ENCODE data around the gene ACAP3. TPM values are rescaled to one million over a fixed set of nuclear protein-coding genes. Genes with fewer than 3 reads are reported as not detected.

Gene ACAP3
- total and polyA plus RNA-seq, 4 experiments from 2014 or later, result 5.4 to 65.6 (median 33.3) TPM

- no peaks in the 10 kb centered on the region for H3K36me3 Mint-ChIP-seq
- Histone ChIP-seq H3K27ac (ENCODE audit: low read depth, low read length) (no peak overlapping the region), H3K4me1 (ENCODE audit: insufficient read depth, low read length) (no peaks in the 10 kb centered on the region), H3K36me3 (ENCODE audit: insufficient read depth, low read length) (no peaks in the 10 kb centered on the region), H3K27me3 (ENCODE audit: insufficient read depth, low read length) (no peaks in the 10 kb centered on the region), H3K4me3 (ENCODE audit: low read length in 2 of 2) (no peak overlapping the region), H3K9me3 (ENCODE audit: control insufficient read depth in 1 of 2, low read length in 2 of 2) (no peaks in the 10 kb centered on the region)
- ChIA-PET CTCF (ENCODE audit: partially characterized antibody) (interaction anchor here (2.1 kb wide), 1 partner anchor 163 kb away, joined by 6 read pairs; no protein-coding TSS in a partner anchor), POLR2A (ENCODE audit: partially characterized antibody) (no interaction called here)
- intact Hi-C loops (cut with micrococcal nuclease), result no loop called here
- DNase-seq, result peak in 1 of 5 donors; percentile 22
- H3K27ac Mint-ChIP-seq, result no peak overlapping the region
- H3K9me3 Mint-ChIP-seq, result no peaks in the 10 kb centered on the region
- H3K4me1 Mint-ChIP-seq, result peaks cover 0 to 1% (median 0%) of the 10 kb centered on the region in 4 donors
- H3K27me3 Mint-ChIP-seq, result no peaks in the 10 kb centered on the region
- no peak overlapping the region for H3K4me3 Mint-ChIP-seq
Observed at GRCh38 chr1:1285611-1286311, 22.0 kb downstream of the ACAP3 start.

DNA sequence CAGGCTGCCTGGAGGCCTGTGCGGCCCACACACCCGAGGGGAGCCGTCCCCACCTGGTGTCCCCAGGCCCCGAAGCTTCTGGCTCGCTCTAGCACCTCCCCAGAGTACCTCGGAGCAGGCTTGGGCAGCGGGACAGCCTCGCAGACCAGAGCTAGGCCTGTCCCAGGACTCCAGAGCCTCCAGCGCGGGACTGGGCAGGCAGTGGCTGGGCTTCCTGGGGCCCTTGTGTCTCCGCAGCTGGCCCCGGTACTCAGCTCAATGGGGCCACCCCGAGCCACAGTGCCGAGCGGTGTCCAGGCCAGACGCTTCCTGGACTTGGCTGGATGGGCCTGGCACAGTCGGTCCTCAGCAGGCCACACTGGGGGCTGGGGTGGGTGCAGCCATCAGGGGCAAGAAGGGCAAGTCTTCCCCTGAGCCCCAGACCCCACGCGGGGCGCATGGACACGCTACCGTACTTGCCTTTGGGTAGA is 22.6 kb downstream of the ACAP3 start:
- Histone ChIP-seq H3K27me3 (ENCODE audit: insufficient read depth, low read length) (no peaks in the 10 kb centered on the region), H3K27ac (ENCODE audit: low read depth, low read length) (no peak overlapping the region), H3K9me3 (ENCODE audit: control insufficient read depth in 1 of 2, low read length in 2 of 2) (no peaks in the 10 kb centered on the region), H3K4me1 (ENCODE audit: insufficient read depth, low read length) (no peaks in the 10 kb centered on the region), H3K4me3 (ENCODE audit: low read length in 2 of 2) (no peak overlapping the region), H3K36me3 (ENCODE audit: insufficient read depth, low read length) (no peaks in the 10 kb centered on the region)
- intact Hi-C loops (cut with micrococcal nuclease), result no loop called here
- ChIA-PET POLR2A (ENCODE audit: partially characterized antibody) (no interaction called here), CTCF (ENCODE audit: partially characterized antibody) (no interaction called here)
- Mint-ChIP-seq H3K27ac (no peak overlapping the region), H3K36me3 (no peaks in the 10 kb centered on the region), H3K4me3 (no peak overlapping the region), H3K27me3 (no peaks in the 10 kb centered on the region), H3K9me3 (no peaks in the 10 kb centered on the region), H3K4me1 (peaks cover 0 to 1% (median 0%) of the 10 kb centered on the region in 4 donors)
- peak in 1 of 5 donors; percentile 19 for DNase-seq

GRCh38 chr1:1284221-1285101 is 23.3 kb downstream of the ACAP3 start:
- Histone ChIP-seq H3K4me1 (ENCODE audit: insufficient read depth, low read length) (no peaks in the 10 kb centered on the region), H3K4me3 (ENCODE audit: low read length in 2 of 2) (no peak overlapping the region), H3K27me3 (ENCODE audit: insufficient read depth, low read length) (no peaks in the 10 kb centered on the region), H3K36me3 (ENCODE audit: insufficient read depth, low read length) (no peaks in the 10 kb centered on the region), H3K27ac (ENCODE audit: low read depth, low read length) (no peak overlapping the region), H3K9me3 (ENCODE audit: control insufficient read depth in 1 of 2, low read length in 2 of 2) (no peaks in the 10 kb centered on the region)
- H3K4me3 Mint-ChIP-seq, result no peak overlapping the region
- no peaks in the 10 kb centered on the region for H3K36me3 Mint-ChIP-seq
- H3K27ac Mint-ChIP-seq, result no peak overlapping the region
- intact Hi-C loops (cut with micrococcal nuclease), result no loop called here
- no peaks in the 10 kb centered on the region for H3K9me3 Mint-ChIP-seq
- H3K4me1 Mint-ChIP-seq, result peaks cover 0 to 1% (median 0%) of the 10 kb centered on the region in 4 donors
- H3K27me3 Mint-ChIP-seq, result no peaks in the 10 kb centered on the region
- DNase-seq, result peak in 1 of 5 donors; percentile 39
- CTCF ChIA-PET (ENCODE audit: partially characterized antibody), result no interaction called here
- POLR2A ChIA-PET (ENCODE audit: partially characterized antibody), result no interaction called here

DNA sequence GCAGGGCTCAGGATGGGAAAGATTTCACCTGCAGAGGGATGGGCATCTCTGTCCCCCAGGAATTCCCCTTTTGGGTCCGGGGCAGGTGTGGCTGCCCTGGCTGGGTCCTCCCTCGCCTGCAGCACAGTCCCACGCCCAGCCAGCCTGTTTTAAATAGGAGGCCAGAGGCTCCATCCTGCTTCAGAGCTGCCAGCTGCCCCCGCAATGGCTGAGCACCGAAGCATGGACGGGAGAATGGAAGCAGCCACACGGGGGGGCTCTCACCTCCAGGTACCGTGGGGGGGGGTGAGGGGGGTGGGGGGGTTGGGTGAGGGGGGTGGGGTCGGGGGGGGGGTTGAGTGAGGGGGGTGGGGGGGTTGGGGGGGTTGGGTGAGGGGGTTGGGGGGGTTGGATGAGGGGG is 23.9 kb downstream of the ACAP3 start:
- CTCF ChIA-PET (ENCODE audit: partially characterized antibody), result no interaction called here
- Mint-ChIP-seq H3K27ac (no peak overlapping the region), H3K4me1 (peaks cover 0 to 1% (median 0%) of the 10 kb centered on the region in 4 donors), H3K36me3 (no peaks in the 10 kb centered on the region), H3K27me3 (peaks cover 0 to 1% of the 10 kb centered on the region in 2 donors), H3K4me3 (no peak overlapping the region), H3K9me3 (no peaks in the 10 kb centered on the region)
- Histone ChIP-seq H3K27ac (ENCODE audit: low read depth, low read length) (no peak overlapping the region), H3K9me3 (ENCODE audit: control insufficient read depth in 1 of 2, low read length in 2 of 2) (no peaks in the 10 kb centered on the region), H3K36me3 (ENCODE audit: insufficient read depth, low read length) (no peaks in the 10 kb centered on the region), H3K4me1 (ENCODE audit: insufficient read depth, low read length) (no peaks in the 10 kb centered on the region), H3K4me3 (ENCODE audit: low read length in 2 of 2) (no peak overlapping the region), H3K27me3 (ENCODE audit: insufficient read depth, low read length) (no peaks in the 10 kb centered on the region)
- POLR2A ChIA-PET (ENCODE audit: partially characterized antibody), result no interaction called here
- DNase-seq, result peak in 1 of 5 donors; percentile 7
- intact Hi-C loops (cut with micrococcal nuclease), result no loop called here

GRCh38 chr1:1282998-1283397 is 24.7 kb downstream of the ACAP3 start:
- Histone ChIP-seq H3K36me3 (ENCODE audit: insufficient read depth, low read length) (no peaks in the 10 kb centered on the region), H3K4me3 (ENCODE audit: low read length in 2 of 2) (no peak overlapping the region), H3K9me3 (ENCODE audit: control insufficient read depth in 1 of 2, low read length in 2 of 2) (no peaks in the 10 kb centered on the region), H3K27ac (ENCODE audit: low read depth, low read length) (no peak overlapping the region), H3K4me1 (ENCODE audit: insufficient read depth, low read length) (no peaks in the 10 kb centered on the region), H3K27me3 (ENCODE audit: insufficient read depth, low read length) (no peaks in the 10 kb centered on the region)
- peaks cover 0 to 1% of the 10 kb centered on the region in 2 donors for H3K27me3 Mint-ChIP-seq
- peaks cover 0 to 1% (median 0%) of the 10 kb centered on the region in 4 donors for H3K4me1 Mint-ChIP-seq
- intact Hi-C loops (cut with micrococcal nuclease), result no loop called here
- H3K27ac Mint-ChIP-seq, result no peak overlapping the region
- no peaks in the 10 kb centered on the region for H3K36me3 Mint-ChIP-seq
- no peaks in the 10 kb centered on the region for H3K9me3 Mint-ChIP-seq
- CTCF ChIA-PET (ENCODE audit: partially characterized antibody), result no interaction called here
- no peak for DNase-seq
- POLR2A ChIA-PET (ENCODE audit: partially characterized antibody), result no interaction called here
- no peak overlapping the region for H3K4me3 Mint-ChIP-seq

GRCh38 chr1:1281533-1282321 is 26.0 kb downstream of the ACAP3 start:
- no peak overlapping the region for H3K27ac ChIP-seq (ENCODE audit: low read depth, low read length)
- no peaks in the 10 kb centered on the region for H3K9me3 ChIP-seq (ENCODE audit: control insufficient read depth in 1 of 2, low read length in 2 of 2)
- POLR2A ChIA-PET (ENCODE audit: partially characterized antibody), result no interaction called here
- DNase-seq, result peak in 1 of 5 donors; percentile 24
- intact Hi-C loops (cut with micrococcal nuclease), result no loop called here
- H3K9me3 Mint-ChIP-seq, result no peaks in the 10 kb centered on the region
- H3K27ac Mint-ChIP-seq, result no peak overlapping the region
- CTCF ChIA-PET (ENCODE audit: partially characterized antibody), result interaction anchor here (0.7 kb wide), 1 partner anchor 9 kb away, joined by 3 read pairs; no protein-coding TSS in a partner anchor
- no peaks in the 10 kb centered on the region for H3K36me3 ChIP-seq (ENCODE audit: insufficient read depth, low read length)
- H3K4me3 ChIP-seq (ENCODE audit: low read length in 2 of 2), result no peak overlapping the region
- H3K4me3 Mint-ChIP-seq, result no peak overlapping the region
- no peaks in the 10 kb centered on the region for H3K4me1 ChIP-seq (ENCODE audit: insufficient read depth, low read length)
- no peaks in the 10 kb centered on the region for H3K27me3 ChIP-seq (ENCODE audit: insufficient read depth, low read length)
- H3K4me1 Mint-ChIP-seq, result peaks cover 0 to 1% (median 0%) of the 10 kb centered on the region in 4 donors
- H3K27me3 Mint-ChIP-seq, result peaks cover 0 to 1% of the 10 kb centered on the region in 2 donors
- no peaks in the 10 kb centered on the region for H3K36me3 Mint-ChIP-seq
